Breast epithelium (tissue), 4 donors: ENCODE results near the gene CYBRD1. TPM values are rescaled to one million over a fixed set of nuclear protein-coding genes. Genes with fewer than 3 reads are reported as not detected.

ENCODE experiments used
- DNase-seq, 2 donors: peaks; one replicate each; pipeline ENCODE4 v3.0.0-alpha.2; 2019; ENCODE audit warnings: low spot score in 2 of 2
- H3K27ac ChIP-seq, 2 donors: fragments of 200-600 bp; sonication (generic) in 1 of 2; one replicate each; pipeline ENCODE4 v1.5.1; 2016 to 2019; ENCODE audit warnings: mild to moderate bottlenecking in 1 of 2
- H3K27me3 ChIP-seq, 2 donors: fragments of 200-600 bp; sonication (generic) in 1 of 2; one replicate each; pipeline versions ENCODE4 v1.5.1 to v1.6.0; 2017 to 2019; ENCODE audit warnings: control low read depth in 1 of 2, mild to moderate bottlenecking in 1 of 2
- H3K36me3 ChIP-seq: fragments of 200-600 bp; one replicate; pipeline ENCODE4 v1.5.1; 2019
- H3K4me1 ChIP-seq, 2 donors: fragments of 200-600 bp; sonication (generic); one replicate each; pipeline ENCODE4 v1.5.1; 2016 to 2019; ENCODE audit warnings: control low read depth in 1 of 2
- H3K4me3 ChIP-seq, 3 donors: fragments of 200-600 bp; sonication (generic); 1 replicate in 2 of 3; 2 replicates in 1 of 3; pipeline ENCODE4 v1.5.1; 2016 to 2019; ENCODE audit warnings: mild to moderate bottlenecking in 3 of 3, moderate library complexity in 2 of 3
- H3K9me3 ChIP-seq, 2 donors: fragments of 200-600 bp; sonication (generic) in 1 of 2; one replicate each; pipeline ENCODE4 v1.5.1; 2016 to 2019; ENCODE audit warnings: control low read depth in 1 of 2
- CTCF ChIP-seq, 3 donors: fragments of 450-650 bp; IDR thresholded peaks; one replicate each; pipeline ENCODE4 v1.5.1; 2016 to 2017; ENCODE audit warnings: antibody characterized with exemption in 3 of 3, mild to moderate bottlenecking in 3 of 3, moderate library complexity in 3 of 3
- POLR2A ChIP-seq: fragments of 450-650 bp; IDR thresholded peaks from one replicate; pipeline ENCODE4 v1.6.1; 2016; ENCODE audit warnings: antibody characterized with exemption, mild to moderate bottlenecking, moderate library complexity
- POLR2AphosphoS5 ChIP-seq, 3 donors: sonication (generic); formaldehyde crosslinking; IDR thresholded peaks; one replicate each; pipeline ENCODE4 v1.6.1; 2017; ENCODE audit warnings: antibody characterized with exemption in 3 of 3
- intact Hi-C: fragments of 100-400 bp; cut with DNase I; formaldehyde crosslinking; loops from one replicate; pipeline ENCODE4 v1.15.1; 2023; ENCODE audit warnings: low total_unique reads
- total RNA-seq, 3 donors: library from RNA; depleted of rRNA; stranded (reverse); fragments of >200 nt; gene quantifications; one replicate each; pipeline ENCODE4 v1.1.0, GENCODE V29; 2016

The CYBRD1 gene
- total RNA-seq, 3 donors from 2014 or later = 396 to 761 (median 409) TPM

- no peak for DNase-seq
- H3K9me3 ChIP-seq = no peaks in the 10 kb centered on the region
- H3K36me3 ChIP-seq = no peaks in the 10 kb centered on the region
- H3K4me1 ChIP-seq = no peaks in the 10 kb centered on the region
- intact Hi-C loops = no loop called here
- no peaks in the 10 kb centered on the region for H3K27me3 ChIP-seq
- TF ChIP-seq POLR2A (no peak), CTCF (IDR thresholded peaks at IDR 0.05) (no peak), POLR2AphosphoS5 (IDR thresholded peaks at IDR 0.05) (no peak)
- H3K4me3 ChIP-seq = no peak overlapping the region
- H3K27ac ChIP-seq = no peak overlapping the region
These were observed 12.1 kb upstream of the CYBRD1 start for GRCh38 chr2:171509945-171510731.

GRCh38 chr2:171512014-171512413 lies 10.3 kb upstream of the CYBRD1 start:
- no peaks in the 10 kb centered on the region for H3K4me1 ChIP-seq
- no peaks in the 10 kb centered on the region for H3K36me3 ChIP-seq
- no peak for DNase-seq
- intact Hi-C loops = no loop called here
- no peak overlapping the region for H3K4me3 ChIP-seq
- H3K27me3 ChIP-seq = no peaks in the 10 kb centered on the region
- H3K9me3 ChIP-seq = no peaks in the 10 kb centered on the region
- H3K27ac ChIP-seq = no peak overlapping the region
- TF ChIP-seq POLR2AphosphoS5 (IDR thresholded peaks at IDR 0.05) (no peak), CTCF (IDR thresholded peaks at IDR 0.05) (no peak), POLR2A (no peak)

- Histone ChIP-seq H3K27me3 (no peaks in the 10 kb centered on the region), H3K4me1 (no peaks in the 10 kb centered on the region), H3K36me3 (no peaks in the 10 kb centered on the region), H3K9me3 (no peaks in the 10 kb centered on the region), H3K4me3 (no peak overlapping the region), H3K27ac (no peak overlapping the region)
- TF ChIP-seq POLR2AphosphoS5 (IDR thresholded peaks at IDR 0.05) (no peak), POLR2A (no peak), CTCF (IDR thresholded peaks at IDR 0.05) (no peak)
- intact Hi-C loops = no loop called here
- DNase-seq = no peak
These were observed 9.5 kb upstream of the CYBRD1 start for GRCh38 chr2:171512683-171513195.

- Histone ChIP-seq H3K9me3 (no peaks in the 10 kb centered on the region), H3K27ac (no peak overlapping the region), H3K4me3 (no peak overlapping the region), H3K27me3 (no peaks in the 10 kb centered on the region), H3K4me1 (no peaks in the 10 kb centered on the region), H3K36me3 (no peaks in the 10 kb centered on the region)
- TF ChIP-seq POLR2A (no peak), CTCF (IDR thresholded peaks at IDR 0.05) (no peak), POLR2AphosphoS5 (IDR thresholded peaks at IDR 0.05) (no peak)
- no peak for DNase-seq
- intact Hi-C loops = no loop called here
These were observed 8.5 kb upstream of the CYBRD1 start for GRCh38 chr2:171513719-171514160.

GRCh38 chr2:171514908-171515582 lies 7.2 kb upstream of the CYBRD1 start:
- intact Hi-C loops = no loop called here
- Histone ChIP-seq H3K27ac (no peak overlapping the region), H3K9me3 (no peaks in the 10 kb centered on the region), H3K4me3 (no peak overlapping the region), H3K4me1 (no peaks in the 10 kb centered on the region), H3K36me3 (no peaks in the 10 kb centered on the region), H3K27me3 (no peaks in the 10 kb centered on the region)
- TF ChIP-seq CTCF (IDR thresholded peaks at IDR 0.05) = no peak
- TF ChIP-seq POLR2AphosphoS5 (IDR thresholded peaks at IDR 0.05) = no peak
- no peak for TF ChIP-seq POLR2A
- no peak for DNase-seq
